ENCODE results near the gene REEP6. TPM values are rescaled to one million over a fixed set of nuclear protein-coding genes. Genes with fewer than 3 reads are reported as not detected.

Gene REEP6
- total and polyA plus RNA-seq, 12 donors = 16.5 to 205 (median 115) TPM

DNA sequence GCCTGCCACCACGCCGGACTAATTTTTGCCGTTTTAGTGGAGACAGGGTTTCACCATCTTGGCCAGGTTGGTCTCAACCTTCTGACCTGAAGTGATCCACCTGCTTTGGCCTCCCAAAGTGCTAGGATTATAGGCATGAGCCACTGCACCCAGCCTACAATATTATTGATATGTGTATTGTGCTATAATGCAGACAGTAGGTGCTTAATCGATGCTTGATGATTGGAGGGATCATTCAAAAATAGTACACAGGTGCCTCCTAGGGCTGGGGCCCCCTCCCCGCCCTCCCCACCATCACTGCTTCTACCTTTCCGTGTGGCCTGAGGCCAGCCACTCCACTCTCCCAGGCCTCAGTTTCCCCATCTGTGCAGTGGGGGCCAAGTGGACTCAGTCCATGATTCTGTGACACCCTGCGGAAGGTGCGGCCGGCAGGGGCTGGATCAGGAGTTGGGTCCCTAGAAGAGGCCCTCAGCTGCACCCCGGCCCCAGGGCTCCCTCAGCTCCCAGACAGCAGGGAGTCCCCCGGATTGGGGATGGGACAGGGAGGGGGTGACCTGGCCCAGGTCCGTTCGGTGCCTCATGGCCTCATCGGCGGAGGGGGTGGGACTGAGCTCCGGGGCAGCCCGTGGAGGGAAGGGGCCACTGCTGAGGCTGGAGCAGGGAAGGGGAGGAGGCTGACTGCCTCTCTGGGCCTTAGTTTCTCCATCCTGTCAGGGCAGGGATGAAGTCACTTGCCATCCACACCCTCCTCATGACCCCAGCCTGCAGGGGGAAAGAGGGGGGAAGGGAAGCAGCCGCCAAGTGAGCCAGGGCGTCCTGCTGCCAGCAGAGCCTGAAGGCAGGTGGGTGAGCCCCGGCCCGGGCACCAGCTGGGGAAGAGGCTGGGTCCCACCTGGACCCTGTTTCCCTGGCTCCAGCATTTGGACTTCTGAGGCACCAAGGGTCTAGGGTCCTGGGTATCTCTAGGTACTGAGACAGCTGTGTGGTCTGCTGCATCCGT lies 20.6 kb downstream of the REEP6 start:
- intact Hi-C loops (cut with DNase I) = loop anchor here in 1 of 2 donors (10.0 kb wide), 1 partner anchor 227 kb away; the partner anchor contains the start of gene EFNA2
- Histone ChIP-seq H3K27ac (no peak overlapping the region), H3K36me3 (replicated peaks in 1 of 2) (no peaks in the 10 kb centered on the region), H3K27me3 (peaks cover 22% of the 10 kb centered on the region), H3K9me3 (replicated peaks in 1 of 3) (no peaks in the 10 kb centered on the region), H3K4me1 (replicated peaks in 1 of 2) (peaks cover 7 to 8% of the 10 kb centered on the region in 2 donors), H3K4me3 (no peak overlapping the region)
- DNase-seq = no peak
- TF ChIP-seq, protein P1, sequence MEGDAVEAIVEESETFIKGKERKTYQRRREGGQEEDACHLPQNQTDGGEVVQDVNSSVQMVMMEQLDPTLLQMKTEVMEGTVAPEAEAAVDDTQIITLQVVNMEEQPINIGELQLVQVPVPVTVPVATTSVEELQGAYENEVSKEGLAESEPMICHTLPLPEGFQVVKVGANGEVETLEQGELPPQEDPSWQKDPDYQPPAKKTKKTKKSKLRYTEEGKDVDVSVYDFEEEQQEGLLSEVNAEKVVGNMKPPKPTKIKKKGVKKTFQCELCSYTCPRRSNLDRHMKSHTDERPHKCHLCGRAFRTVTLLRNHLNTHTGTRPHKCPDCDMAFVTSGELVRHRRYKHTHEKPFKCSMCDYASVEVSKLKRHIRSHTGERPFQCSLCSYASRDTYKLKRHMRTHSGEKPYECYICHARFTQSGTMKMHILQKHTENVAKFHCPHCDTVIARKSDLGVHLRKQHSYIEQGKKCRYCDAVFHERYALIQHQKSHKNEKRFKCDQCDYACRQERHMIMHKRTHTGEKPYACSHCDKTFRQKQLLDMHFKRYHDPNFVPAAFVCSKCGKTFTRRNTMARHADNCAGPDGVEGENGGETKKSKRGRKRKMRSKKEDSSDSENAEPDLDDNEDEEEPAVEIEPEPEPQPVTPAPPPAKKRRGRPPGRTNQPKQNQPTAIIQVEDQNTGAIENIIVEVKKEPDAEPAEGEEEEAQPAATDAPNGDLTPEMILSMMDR (IDR thresholded peaks at IDR 0.05) = no peak
- no peak for TF ChIP-seq POLR2A (IDR thresholded peaks at IDR 0.05)
- 42 to 83% (median 54%) methylated on average over 6 to 22 of the region's 22 CpGs for WGBS, 4 donors

DNA sequence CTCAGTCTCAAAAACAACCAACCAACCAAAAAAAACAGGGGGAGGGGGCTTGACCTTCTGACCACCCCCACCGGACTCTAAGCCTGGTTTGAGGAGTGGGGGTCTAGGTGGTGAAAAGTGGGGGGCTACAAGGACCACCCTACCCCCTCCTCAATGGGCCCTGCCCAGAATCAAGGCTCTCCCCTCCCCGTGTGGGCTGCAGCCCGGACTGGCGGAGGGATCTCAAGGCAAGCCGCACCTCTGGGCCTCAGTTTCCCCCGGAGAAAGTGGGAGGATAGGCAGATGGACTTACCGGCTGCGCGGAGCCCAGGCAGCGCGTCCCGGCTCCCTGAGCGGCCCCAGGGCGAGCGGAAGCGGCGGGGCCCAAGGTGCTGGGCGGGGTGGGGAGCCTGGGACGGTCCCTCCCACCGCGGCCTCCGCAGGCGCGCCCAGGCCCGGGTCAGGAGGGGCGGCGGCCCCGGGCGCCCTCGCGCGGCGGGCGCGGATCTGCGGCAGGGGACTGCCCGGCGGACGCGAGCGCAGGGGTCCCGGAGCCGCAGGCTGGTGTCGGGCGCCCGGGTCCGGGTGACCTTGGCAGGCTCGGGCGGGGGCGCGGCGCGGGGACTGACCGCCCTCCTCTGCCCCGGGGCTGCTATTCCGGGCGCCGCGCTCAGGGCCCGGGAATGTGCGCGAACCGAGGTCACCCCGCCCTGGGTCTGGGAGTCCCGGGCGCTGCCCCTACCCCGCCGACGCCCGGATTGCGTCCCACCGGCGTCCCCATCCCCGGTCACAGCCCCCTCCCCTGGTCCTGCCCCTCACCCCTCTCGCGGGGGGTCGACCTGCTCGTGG lies 21.9 kb downstream of the REEP6 start, which contains the start of gene ADAMTSL5:
Gene ADAMTSL5, minus strand, starts transcription at position 349 of the 828 bp plus-strand sequence. CDS start 2,076 bp downstream, outside the sequence.
- TF ChIP-seq, protein P1 (IDR thresholded peaks at IDR 0.05) = peak in 1 of 6 experiments; percentile 14
- TF ChIP-seq POLR2A (IDR thresholded peaks at IDR 0.05) = no peak
- Histone ChIP-seq H3K9me3 (replicated peaks in 1 of 3) (no peaks in the 10 kb centered on the region), H3K4me3 (peak within 1 kb of the TSS in 1 of 4 donors; percentile 57), H3K4me1 (replicated peaks in 1 of 2) (peaks cover 7 to 8% of the 10 kb centered on the region in 2 donors), H3K27ac (peak within 1 kb of the TSS in 1 of 5 donors; percentile 30), H3K36me3 (replicated peaks in 1 of 2) (no peaks in the 10 kb centered on the region), H3K27me3 (peaks cover 22% of the 10 kb centered on the region)
- WGBS, 4 donors = 0 to 60% (median 3%) methylated on average over 1 to 78 of the region's 78 CpGs
- peak in 1 of 7 donors; percentile 32 for DNase-seq
- intact Hi-C loops (cut with DNase I) = loop anchor here in 1 of 2 donors (10.0 kb wide), 1 partner anchor 228 kb away; the partner anchor contains the start of gene EFNA2

DNA sequence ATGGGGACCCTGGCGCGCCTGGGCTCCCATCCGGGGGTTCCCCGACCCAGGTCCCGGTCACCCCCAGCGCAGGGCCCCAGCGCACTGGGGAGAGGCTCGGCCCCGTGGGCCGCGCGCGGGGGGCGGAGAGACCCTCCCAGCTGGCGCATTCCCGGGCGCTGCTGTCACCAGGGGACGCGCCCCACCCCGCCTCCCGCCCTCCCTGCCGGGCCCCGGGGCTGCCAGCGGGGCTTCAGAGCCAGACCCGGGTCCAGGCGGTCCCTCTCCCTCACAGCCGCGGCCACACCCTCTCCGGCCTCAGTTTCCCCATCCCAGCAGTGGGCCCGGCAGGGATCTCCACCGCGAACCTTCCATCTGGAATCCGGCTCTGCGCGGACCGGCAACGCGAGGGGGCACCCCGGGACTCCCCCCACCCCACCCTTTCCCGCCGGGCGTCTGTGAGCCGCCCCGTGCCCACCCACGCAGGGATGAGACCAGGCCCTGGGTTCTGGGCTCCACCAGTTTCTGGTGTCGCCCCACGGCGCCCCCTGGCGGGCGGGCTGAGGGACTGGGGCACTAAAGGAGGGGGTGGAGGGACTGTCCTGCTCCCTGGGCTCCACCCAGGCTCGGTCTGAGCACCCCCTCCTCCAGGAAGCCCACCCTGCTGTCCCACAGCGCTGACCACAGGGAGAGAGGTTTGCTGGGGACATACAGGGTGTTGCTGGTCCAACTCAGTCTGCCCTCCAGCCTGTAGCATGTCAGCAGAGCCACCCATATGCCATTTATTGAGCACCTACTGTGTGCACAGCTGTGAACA lies 22.7 kb downstream of the REEP6 start:
- Histone ChIP-seq H3K9me3 (replicated peaks in 1 of 3) (no peaks in the 10 kb centered on the region), H3K36me3 (replicated peaks in 1 of 2) (no peaks in the 10 kb centered on the region), H3K4me3 (peak overlapping the region in 1 of 4 donors; percentile 57), H3K27ac (peak overlapping the region in 1 of 5 donors; percentile 30), H3K27me3 (peaks cover 22% of the 10 kb centered on the region), H3K4me1 (replicated peaks in 1 of 2) (peaks cover 4 to 7% of the 10 kb centered on the region in 2 donors)
- 2 to 10% (median 7%) methylated on average over 4 to 52 of the region's 52 CpGs for WGBS, 4 donors
- TF ChIP-seq POLR2A (IDR thresholded peaks at IDR 0.05) = no peak
- TF ChIP-seq, protein P1 (IDR thresholded peaks at IDR 0.05) = peak; percentile 27 to 55 (median 46)
- DNase-seq = peak in 2 of 7 donors; percentile 35 to 36
- intact Hi-C loops (cut with DNase I) = loop anchor here in 1 of 2 donors (10.0 kb wide), 1 partner anchor 229 kb away; the partner anchor contains the start of gene EFNA2

All from adrenal gland (tissue), 12 donors.